ENCODE data around the gene FKBP15. TPM values are rescaled to one million over a fixed set of nuclear protein-coding genes. Genes with fewer than 3 reads are reported as not detected.

Gene FKBP15
- total and polyA plus RNA-seq, 2 experiments from 2014 or later = 7.9 to 14.9 TPM

GRCh38 chr9:113244556-113244955, 23.5 kb upstream of the FKBP15 start (continued):
- TF ChIP-seq, protein P1, sequence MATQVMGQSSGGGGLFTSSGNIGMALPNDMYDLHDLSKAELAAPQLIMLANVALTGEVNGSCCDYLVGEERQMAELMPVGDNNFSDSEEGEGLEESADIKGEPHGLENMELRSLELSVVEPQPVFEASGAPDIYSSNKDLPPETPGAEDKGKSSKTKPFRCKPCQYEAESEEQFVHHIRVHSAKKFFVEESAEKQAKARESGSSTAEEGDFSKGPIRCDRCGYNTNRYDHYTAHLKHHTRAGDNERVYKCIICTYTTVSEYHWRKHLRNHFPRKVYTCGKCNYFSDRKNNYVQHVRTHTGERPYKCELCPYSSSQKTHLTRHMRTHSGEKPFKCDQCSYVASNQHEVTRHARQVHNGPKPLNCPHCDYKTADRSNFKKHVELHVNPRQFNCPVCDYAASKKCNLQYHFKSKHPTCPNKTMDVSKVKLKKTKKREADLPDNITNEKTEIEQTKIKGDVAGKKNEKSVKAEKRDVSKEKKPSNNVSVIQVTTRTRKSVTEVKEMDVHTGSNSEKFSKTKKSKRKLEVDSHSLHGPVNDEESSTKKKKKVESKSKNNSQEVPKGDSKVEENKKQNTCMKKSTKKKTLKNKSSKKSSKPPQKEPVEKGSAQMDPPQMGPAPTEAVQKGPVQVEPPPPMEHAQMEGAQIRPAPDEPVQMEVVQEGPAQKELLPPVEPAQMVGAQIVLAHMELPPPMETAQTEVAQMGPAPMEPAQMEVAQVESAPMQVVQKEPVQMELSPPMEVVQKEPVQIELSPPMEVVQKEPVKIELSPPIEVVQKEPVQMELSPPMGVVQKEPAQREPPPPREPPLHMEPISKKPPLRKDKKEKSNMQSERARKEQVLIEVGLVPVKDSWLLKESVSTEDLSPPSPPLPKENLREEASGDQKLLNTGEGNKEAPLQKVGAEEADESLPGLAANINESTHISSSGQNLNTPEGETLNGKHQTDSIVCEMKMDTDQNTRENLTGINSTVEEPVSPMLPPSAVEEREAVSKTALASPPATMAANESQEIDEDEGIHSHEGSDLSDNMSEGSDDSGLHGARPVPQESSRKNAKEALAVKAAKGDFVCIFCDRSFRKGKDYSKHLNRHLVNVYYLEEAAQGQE (IDR thresholded peaks at IDR 0.05; ENCODE audit: unreplicated experiment) = no peak
- no peak for TF ChIP-seq NANOG (IDR thresholded peaks at IDR 0.05; ENCODE audit: borderline replicate concordance)
- TF ChIP-seq STAT1 (IDR thresholded peaks at IDR 0.05; ENCODE audit: unreplicated experiment) = no peak
- no peak for TF ChIP-seq EZH2 (IDR thresholded peaks at IDR 0.05; ENCODE audit: low read depth, unreplicated experiment)

- ATAC-seq = no peak
- H3K27me3 Mint-ChIP-seq (ENCODE audit: insufficient read depth, low read depth, poor library complexity) = no peaks in the 10 kb centered on the region
- H3K27me3 ChIP-seq (ENCODE audit: insufficient read depth) = no peaks in the 10 kb centered on the region
- no peak for TF ChIP-seq EZH2phosphoT487 (IDR thresholded peaks at IDR 0.05; ENCODE audit: unreplicated experiment)
- no peak for TF ChIP-seq ZNF114 (CRISPR knock-in tag; IDR thresholded peaks at IDR 0.05)
- TF ChIP-seq, protein P1 (IDR thresholded peaks at IDR 0.05; ENCODE audit: unreplicated experiment) = no peak
- TF ChIP-seq EZH2 (IDR thresholded peaks at IDR 0.05; ENCODE audit: low read depth, unreplicated experiment) = no peak
- TF ChIP-seq STAT1 (IDR thresholded peaks at IDR 0.05; ENCODE audit: unreplicated experiment) = no peak
- TF ChIP-seq NANOG (IDR thresholded peaks at IDR 0.05; ENCODE audit: borderline replicate concordance) = no peak
- TF ChIP-seq, protein P2, sequence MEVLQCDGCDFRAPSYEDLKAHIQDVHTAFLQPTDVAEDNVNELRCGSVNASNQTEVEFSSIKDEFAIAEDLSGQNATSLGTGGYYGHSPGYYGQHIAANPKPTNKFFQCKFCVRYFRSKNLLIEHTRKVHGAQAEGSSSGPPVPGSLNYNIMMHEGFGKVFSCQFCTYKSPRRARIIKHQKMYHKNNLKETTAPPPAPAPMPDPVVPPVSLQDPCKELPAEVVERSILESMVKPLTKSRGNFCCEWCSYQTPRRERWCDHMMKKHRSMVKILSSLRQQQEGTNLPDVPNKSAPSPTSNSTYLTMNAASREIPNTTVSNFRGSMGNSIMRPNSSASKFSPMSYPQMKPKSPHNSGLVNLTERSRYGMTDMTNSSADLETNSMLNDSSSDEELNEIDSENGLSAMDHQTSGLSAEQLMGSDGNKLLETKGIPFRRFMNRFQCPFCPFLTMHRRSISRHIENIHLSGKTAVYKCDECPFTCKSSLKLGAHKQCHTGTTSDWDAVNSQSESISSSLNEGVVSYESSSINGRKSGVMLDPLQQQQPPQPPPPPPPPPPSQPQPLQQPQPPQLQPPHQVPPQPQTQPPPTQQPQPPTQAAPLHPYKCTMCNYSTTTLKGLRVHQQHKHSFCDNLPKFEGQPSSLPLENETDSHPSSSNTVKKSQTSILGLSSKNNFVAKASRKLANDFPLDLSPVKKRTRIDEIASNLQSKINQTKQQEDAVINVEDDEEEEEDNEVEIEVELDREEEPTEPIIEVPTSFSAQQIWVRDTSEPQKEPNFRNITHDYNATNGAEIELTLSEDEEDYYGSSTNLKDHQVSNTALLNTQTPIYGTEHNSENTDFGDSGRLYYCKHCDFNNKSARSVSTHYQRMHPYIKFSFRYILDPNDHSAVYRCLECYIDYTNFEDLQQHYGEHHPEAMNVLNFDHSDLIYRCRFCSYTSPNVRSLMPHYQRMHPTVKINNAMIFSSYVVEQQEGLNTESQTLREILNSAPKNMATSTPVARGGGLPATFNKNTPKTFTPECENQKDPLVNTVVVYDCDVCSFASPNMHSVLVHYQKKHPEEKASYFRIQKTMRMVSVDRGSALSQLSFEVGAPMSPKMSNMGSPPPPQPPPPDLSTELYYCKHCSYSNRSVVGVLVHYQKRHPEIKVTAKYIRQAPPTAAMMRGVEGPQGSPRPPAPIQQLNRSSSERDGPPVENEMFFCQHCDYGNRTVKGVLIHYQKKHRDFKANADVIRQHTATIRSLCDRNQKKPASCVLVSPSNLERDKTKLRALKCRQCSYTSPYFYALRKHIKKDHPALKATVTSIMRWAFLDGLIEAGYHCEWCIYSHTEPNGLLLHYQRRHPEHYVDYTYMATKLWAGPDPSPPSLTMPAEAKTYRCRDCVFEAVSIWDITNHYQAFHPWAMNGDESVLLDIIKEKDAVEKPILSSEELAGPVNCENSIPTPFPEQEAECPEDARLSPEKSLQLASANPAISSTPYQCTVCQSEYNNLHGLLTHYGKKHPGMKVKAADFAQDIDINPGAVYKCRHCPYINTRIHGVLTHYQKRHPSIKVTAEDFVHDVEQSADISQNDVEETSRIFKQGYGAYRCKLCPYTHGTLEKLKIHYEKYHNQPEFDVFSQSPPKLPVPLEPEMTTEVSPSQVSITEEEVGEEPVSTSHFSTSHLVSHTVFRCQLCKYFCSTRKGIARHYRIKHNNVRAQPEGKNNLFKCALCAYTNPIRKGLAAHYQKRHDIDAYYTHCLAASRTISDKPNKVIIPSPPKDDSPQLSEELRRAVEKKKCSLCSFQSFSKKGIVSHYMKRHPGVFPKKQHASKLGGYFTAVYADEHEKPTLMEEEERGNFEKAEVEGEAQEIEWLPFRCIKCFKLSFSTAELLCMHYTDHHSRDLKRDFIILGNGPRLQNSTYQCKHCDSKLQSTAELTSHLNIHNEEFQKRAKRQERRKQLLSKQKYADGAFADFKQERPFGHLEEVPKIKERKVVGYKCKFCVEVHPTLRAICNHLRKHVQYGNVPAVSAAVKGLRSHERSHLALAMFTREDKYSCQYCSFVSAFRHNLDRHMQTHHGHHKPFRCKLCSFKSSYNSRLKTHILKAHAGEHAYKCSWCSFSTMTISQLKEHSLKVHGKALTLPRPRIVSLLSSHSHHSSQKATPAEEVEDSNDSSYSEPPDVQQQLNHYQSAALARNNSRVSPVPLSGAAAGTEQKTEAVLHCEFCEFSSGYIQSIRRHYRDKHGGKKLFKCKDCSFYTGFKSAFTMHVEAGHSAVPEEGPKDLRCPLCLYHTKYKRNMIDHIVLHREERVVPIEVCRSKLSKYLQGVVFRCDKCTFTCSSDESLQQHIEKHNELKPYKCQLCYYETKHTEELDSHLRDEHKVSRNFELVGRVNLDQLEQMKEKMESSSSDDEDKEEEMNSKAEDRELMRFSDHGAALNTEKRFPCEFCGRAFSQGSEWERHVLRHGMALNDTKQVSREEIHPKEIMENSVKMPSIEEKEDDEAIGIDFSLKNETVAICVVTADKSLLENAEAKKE (CRISPR knock-in tag; IDR thresholded peaks at IDR 0.05) = no peak
- no peak for TF ChIP-seq CREB1 (CRISPR knock-in tag; IDR thresholded peaks at IDR 0.05; ENCODE audit: low read depth)
- no peak for TF ChIP-seq JUNB (IDR thresholded peaks at IDR 0.05; ENCODE audit: unreplicated experiment)
- no peak for TF ChIP-seq POLR2AphosphoS5 (IDR thresholded peaks at IDR 0.05; ENCODE audit: low read depth)
- no peak for TF ChIP-seq ETS1 (IDR thresholded peaks at IDR 0.05)
Measured at GRCh38 chr9:113241161-113241560, 20.1 kb upstream of the FKBP15 start.

More at GRCh38 chr9:113241161-113241560, 20.1 kb upstream of the FKBP15 start:
- H3K79me2 ChIP-seq (replicated peaks; ENCODE audit: insufficient read depth) = no peaks in the 10 kb centered on the region
- H3K27ac ChIP-seq (ENCODE audit: low read depth) = no peak overlapping the region
- H3K36me3 ChIP-seq (ENCODE audit: insufficient read depth) = no peaks in the 10 kb centered on the region
- no peaks in the 10 kb centered on the region; the same call in 2 of the 3 replicates for H3K4me1 Mint-ChIP-seq
- H4K20me1 ChIP-seq (replicated peaks; ENCODE audit: insufficient read depth) = peaks cover 22% of the 10 kb centered on the region
- H3K9me3 Mint-ChIP-seq = no peaks in the 10 kb centered on the region
- no peak overlapping the region for H3K27ac Mint-ChIP-seq
- no peak for DNase-seq (ENCODE audit: low spot score)
- H3F3A ChIP-seq (replicated peaks; ENCODE audit: low read depth) = no peaks in the 10 kb centered on the region
- no peak overlapping the region for H3K4me2 ChIP-seq
- no peak overlapping the region for H2AFZ ChIP-seq
- no peaks in the 10 kb centered on the region for H3K4me1 ChIP-seq (ENCODE audit: insufficient read depth)
- H3K4me3 ChIP-seq = no peak overlapping the region
- no peaks in the 10 kb centered on the region for H3K36me3 Mint-ChIP-seq (ENCODE audit: low read depth)
- no peak overlapping the region for H3K4me3 Mint-ChIP-seq
- H3K9me2 ChIP-seq (ENCODE audit: insufficient read depth) = no peaks in the 10 kb centered on the region

All from GM23338 (cell line).